Pancreas (tissue), 10 donors: ENCODE data around the gene PUS3. TPM values are rescaled to one million over a fixed set of nuclear protein-coding genes. Genes with fewer than 3 reads are reported as not detected.

Source experiments
- ATAC-seq, 4 donors: fragments of 200-7000 bp; cut with Tn5 transposase; one replicate each; pipeline versions ENCODE4 v1.8.0 to v1.9.1; 2020; ENCODE audit warnings: mild to moderate bottlenecking in 4 of 4, moderate library complexity in 4 of 4
- DNase-seq, 6 donors: peaks; one replicate each; pipeline ENCODE4 v3.0.0-alpha.2; 2020
- FAIRE-seq: peaks from 2 replicates; lab custom pipeline; 2012; peaks lifted over from hg19 to GRCh38; lab: Jason Lieb, UNC
- H3K27ac ChIP-seq, 4 donors: fragments of 200-600 bp; sonication (generic); 1 replicate in 3 of 4; 2 replicates in 1 of 4; pipeline versions ENCODE4 v1.5.0 to v1.8.0; 2020
- H3K27me3 ChIP-seq, 4 donors: fragments of 200-600 bp; one replicate each; pipeline ENCODE4 v1.8.0; 2021
- H3K36me3 ChIP-seq, 3 donors: fragments of 200-600 bp; sonication (generic) in 1 of 3; one replicate each; pipeline versions ENCODE4 v1.5.0 to v1.8.0; 2020 to 2021
- H3K4me1 ChIP-seq, 3 donors: fragments of 200-600 bp; one replicate each; pipeline ENCODE4 v1.8.0; 2021
- H3K4me3 ChIP-seq, 4 donors: fragments of 200-600 bp; sonication (generic) in 2 of 4; one replicate each; pipeline versions ENCODE4 v1.5.0 to v1.8.0; 2020 to 2021
- H3K9me3 ChIP-seq, 4 donors: fragments of 200-600 bp; one replicate each; pipeline ENCODE4 v1.8.0; 2021
- CTCF ChIP-seq, 4 donors: fragments of 200-600 bp; sonication (generic) in 3 of 4; IDR thresholded peaks; one replicate each; pipeline versions ENCODE4 v1.5.0 to v1.8.0; 2021; ENCODE audit warnings: antibody characterized with exemption in 4 of 4
- intact Hi-C, 3 donors: fragments of 100-400 bp; cut with DNase I; formaldehyde crosslinking; loops; one replicate each; pipeline versions ENCODE4 v1.11.1 to v1.14.2; 2022
- polyA plus RNA-seq, 2 donors: library from polyadenylated mRNA; stranded (reverse); fragments of 200-250 nt; gene quantifications; one replicate each; pipeline ENCODE4 v1.2.3, GENCODE V29; 2013
- total RNA-seq, 6 donors: library from RNA; stranded (reverse); fragmentation: NEBNext Ultra II Directional in 4 of 6; extraction: Animal tissue kit (Norgen Biotek cat#: 25700) in 4 of 6; gene quantifications; one replicate each; pipeline versions ENCODE4 v1.2.1 to v1.2.4, GENCODE V29; 2021 to 2023
- donor health status: healthy with polysubstance abuse.
- donor health status: DM: no; HTN: no; CAD: no; lungs with moderate emphysema.
- donor health status: DM: no; HTN: no; CAD: no.
- donor health status: control.
- donor health status: control.
- donor health status: Bipolar disorder and iron deficiency.
- donor health status: DM: yes; HTN: yes; CAD: no.
- donor health status: DM: no; HTN: no; CAD: no.
- donor health status: DM: no; HTN: no; CAD: no.
- donor health status: DM: yes; HTN: yes; CAD: no.

PUS3 gene
- total and polyA plus RNA-seq, 8 donors = 8.9 to 17.9 (median 10.5) TPM

GRCh38 chr11:125846188-125846587 lies 56.8 kb downstream of the PUS3 start:
- Histone ChIP-seq H3K27ac (no peak overlapping the region), H3K36me3 (no peaks in the 10 kb centered on the region), H3K27me3 (no peaks in the 10 kb centered on the region), H3K4me3 (no peak overlapping the region), H3K9me3 (no peaks in the 10 kb centered on the region), H3K4me1 (no peaks in the 10 kb centered on the region)
- no peak for TF ChIP-seq CTCF (IDR thresholded peaks at IDR 0.05)
- intact Hi-C loops = no loop called here
- ATAC-seq = no peak
- FAIRE-seq = no peak
- DNase-seq = no peak

Other genes starting within 250 kb of the PUS3 start
- not detected for gene ACRV1, start 222.4 kb downstream of the PUS3 start, total RNA-seq
- not detected for gene ACRV1, start 222.4 kb downstream of the PUS3 start, polyA plus RNA-seq
- gene PATE1, start 156.9 kb downstream of the PUS3 start, total RNA-seq = not detected
- not detected for gene PATE1, start 156.9 kb downstream of the PUS3 start, polyA plus RNA-seq
- gene PATE2, start 124.4 kb downstream of the PUS3 start, total RNA-seq = under 1 TPM in 1 of 6 donors, not detected in 5; 0.08 TPM
- gene PATE2, start 124.4 kb downstream of the PUS3 start, polyA plus RNA-seq = not detected
- gene PATE3, start 115.1 kb downstream of the PUS3 start, total RNA-seq = not detected
- not detected for gene PATE3, start 115.1 kb downstream of the PUS3 start, polyA plus RNA-seq
- not detected for gene PATE4, start 69.9 kb downstream of the PUS3 start, total RNA-seq
- gene PATE4, start 69.9 kb downstream of the PUS3 start, polyA plus RNA-seq = not detected
- 1 to 10 TPM in 3 of 6 donors, under 1 TPM in 3; 0.71 to 2.4 (median 1.2) TPM for gene HYLS1, start 15.5 kb downstream of the PUS3 start, total RNA-seq
- 1 to 10 TPM; 1.6 to 2.3 TPM for gene HYLS1, start 15.5 kb downstream of the PUS3 start, polyA plus RNA-seq
- gene DDX25, start 1.3 kb upstream of the PUS3 start, total RNA-seq = under 1 TPM; 0.41 to 0.98 (median 0.64) TPM
- gene DDX25, start 1.3 kb upstream of the PUS3 start, polyA plus RNA-seq = 1 to 10 TPM in 1 of 2 donors, under 1 TPM in 1; 0.49 to 7.1 TPM
- under 1 TPM in 2 of 6 donors, not detected in 4; 0.28 to 0.52 TPM for gene VSIG10L2, start 42.8 kb upstream of the PUS3 start, total RNA-seq
- gene VSIG10L2, start 42.8 kb upstream of the PUS3 start, polyA plus RNA-seq = under 1 TPM; 0.14 to 0.15 TPM
- gene CDON, start 159.7 kb upstream of the PUS3 start, total RNA-seq = 10 to 100 TPM in 1 of 6 donors, 1 to 10 TPM in 5; 2.0 to 10.7 (median 4.5) TPM
- gene CDON, start 159.7 kb upstream of the PUS3 start, polyA plus RNA-seq = 1 to 10 TPM in 1 of 2 donors, under 1 TPM in 1; 0.80 to 1.3 TPM